IPS DF 19.7 (cell line): ENCODE measurements around the gene RNF225.
"Not testable (repeated sequence)": the region's sequence is repeated elsewhere in the genome, so short reads cannot be mapped to it uniquely, and the experiment has no call there.

Experiments used
- DNase-seq: peaks from one replicate; pipeline ENCODE4 v3.0.0-alpha.2; 2013; ENCODE audit warnings: low read depth, low spot score

RNF225 gene

GRCh38 chr19:58362272-58362994 lies 33.0 kb upstream of the RNF225 start, which contains the start of gene ZNF497:
Gene ZNF497, minus strand, starts transcription at chr19:58362751. Its CDS starts 5,116 bp downstream, at chr19:58357635.
- DNase-seq = peak; percentile 78

GRCh38 chr19:58364146-58364545 lies 31.3 kb upstream of the RNF225 start:
- no peak for DNase-seq

GRCh38 chr19:58366585-58367430 lies 28.6 kb upstream of the RNF225 start:
- DNase-seq = no peak

- DNase-seq = no peak
Observed at GRCh38 chr19:58367698-58368454, 27.6 kb upstream of the RNF225 start.

GRCh38 chr19:58368561-58369360 lies 26.7 kb upstream of the RNF225 start:
- DNase-seq = no peak

- no peak for DNase-seq
Observed at GRCh38 chr19:58372311-58373133, 22.9 kb upstream of the RNF225 start.

- no peak for DNase-seq
Observed at GRCh38 chr19:58374200-58374599, 21.3 kb upstream of the RNF225 start.

GRCh38 chr19:58376724-58377123 lies 18.7 kb upstream of the RNF225 start:
- DNase-seq = not testable (repeated sequence)

GRCh38 chr19:58379246-58379645 lies 16.2 kb upstream of the RNF225 start:
- no peak for DNase-seq

GRCh38 chr19:58380037-58380661 lies 15.3 kb upstream of the RNF225 start:
- no peak for DNase-seq

- peak; percentile 99 for DNase-seq
Observed at GRCh38 chr19:58380662-58381459, 14.6 kb upstream of the RNF225 start, which contains the start of gene ZNF837. Gene ZNF837, minus strand, starts transcription at chr19:58381030. Its CDS starts 11,698 bp downstream, at chr19:58369332.

- DNase-seq = no peak
Observed at GRCh38 chr19:58381460-58382212, 13.8 kb upstream of the RNF225 start.

- DNase-seq = no peak
Observed at GRCh38 chr19:58382997-58383603, 12.4 kb upstream of the RNF225 start.

GRCh38 chr19:58385313-58385890 lies 10.1 kb upstream of the RNF225 start:
- DNase-seq = no peak

- no peak for DNase-seq
Observed at GRCh38 chr19:58385891-58386575, 9.4 kb upstream of the RNF225 start.

- peak; percentile 98 for DNase-seq
Observed at GRCh38 chr19:58386576-58387337, 8.7 kb upstream of the RNF225 start, which contains the start of gene RPS5. Gene RPS5, plus strand, starts transcription at chr19:58387269. Its CDS starts 869 bp downstream, at chr19:58388138.
